ENCODE results near the gene PTPN14.

Gene PTPN14

DNA sequence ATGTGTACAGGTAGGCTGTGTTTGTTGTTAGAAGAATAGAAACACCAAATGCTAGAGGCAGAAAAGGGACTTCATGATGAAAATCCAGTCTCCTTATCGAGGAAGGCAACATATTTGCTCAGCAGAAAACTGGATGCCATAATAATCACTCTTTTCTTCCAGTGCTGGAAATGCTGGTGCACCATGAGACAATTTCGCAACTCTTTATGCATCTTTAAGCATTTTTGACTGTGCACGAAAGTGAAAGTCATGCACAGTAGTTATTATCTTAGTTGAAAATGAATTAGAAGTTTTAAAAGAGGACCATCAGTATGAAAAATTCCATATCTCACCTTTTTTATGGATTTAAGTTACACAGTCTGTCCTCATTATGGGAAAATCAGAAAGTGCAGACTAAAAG is 241.4 kb downstream of the PTPN14 start:
- no peak for TF ChIP-seq POLR2A (IDR thresholded peaks at IDR 0.05; ENCODE audit: low read length)
- TF ChIP-seq GATA1 (IDR thresholded peaks at IDR 0.05; ENCODE audit: low read depth, low read length): no peak
- DNase-seq: no peak

DNA sequence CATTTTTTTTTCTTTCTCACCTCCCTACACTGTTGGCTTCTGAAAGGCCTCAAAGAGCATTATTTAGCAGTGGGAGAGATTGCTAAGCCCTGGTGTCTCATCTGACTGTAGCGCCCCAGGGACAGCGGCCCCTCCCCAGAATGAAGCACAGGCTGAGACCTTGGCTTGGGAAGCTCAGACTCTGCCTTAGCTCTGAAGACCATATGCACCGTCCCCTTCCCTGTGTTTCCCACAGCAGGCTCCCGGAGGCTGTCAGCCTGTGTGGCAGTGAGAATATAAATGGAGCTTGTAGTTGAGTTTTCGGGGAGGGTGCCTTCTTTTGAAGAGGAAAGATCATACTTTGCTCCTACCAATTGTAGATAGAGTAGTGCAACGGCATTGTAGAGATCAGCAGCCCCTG is 245.1 kb downstream of the PTPN14 start:
- DNase-seq: no peak
- TF ChIP-seq POLR2A (IDR thresholded peaks at IDR 0.05; ENCODE audit: low read length): no peak
- no peak for TF ChIP-seq GATA1 (IDR thresholded peaks at IDR 0.05; ENCODE audit: low read depth, low read length)

DNA sequence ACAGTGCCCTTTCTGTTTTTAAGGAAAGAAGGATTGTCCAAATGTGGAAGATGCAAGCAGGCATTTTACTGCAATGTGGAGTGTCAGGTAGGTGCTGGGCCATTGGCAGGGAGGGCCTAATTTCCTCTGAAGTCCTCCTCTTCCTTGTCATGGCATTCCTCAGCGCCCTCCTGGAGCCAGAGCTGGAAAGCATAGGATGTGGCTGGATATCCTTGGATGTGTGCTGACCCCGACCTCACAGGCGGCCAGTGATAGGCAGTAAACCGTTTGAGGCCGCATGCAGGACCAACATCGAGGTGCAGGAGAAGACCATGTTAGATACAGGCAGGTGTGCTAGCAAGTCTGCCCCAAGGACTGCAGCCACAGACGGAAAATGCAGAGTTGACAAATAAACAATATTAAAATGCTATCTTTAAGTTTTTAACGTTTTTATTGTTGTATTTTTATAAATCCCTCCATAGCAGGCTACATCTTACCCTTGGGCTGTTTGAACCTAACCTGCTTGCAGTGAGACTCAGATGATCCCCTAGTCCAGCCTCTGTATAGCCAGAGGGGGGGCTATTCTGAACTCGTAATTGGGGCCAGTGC is 246.1 kb downstream of the PTPN14 start:
- no peak for TF ChIP-seq GATA1 (IDR thresholded peaks at IDR 0.05; ENCODE audit: low read depth, low read length)
- TF ChIP-seq POLR2A (IDR thresholded peaks at IDR 0.05; ENCODE audit: low read length): no peak
- DNase-seq: no peak

DNA sequence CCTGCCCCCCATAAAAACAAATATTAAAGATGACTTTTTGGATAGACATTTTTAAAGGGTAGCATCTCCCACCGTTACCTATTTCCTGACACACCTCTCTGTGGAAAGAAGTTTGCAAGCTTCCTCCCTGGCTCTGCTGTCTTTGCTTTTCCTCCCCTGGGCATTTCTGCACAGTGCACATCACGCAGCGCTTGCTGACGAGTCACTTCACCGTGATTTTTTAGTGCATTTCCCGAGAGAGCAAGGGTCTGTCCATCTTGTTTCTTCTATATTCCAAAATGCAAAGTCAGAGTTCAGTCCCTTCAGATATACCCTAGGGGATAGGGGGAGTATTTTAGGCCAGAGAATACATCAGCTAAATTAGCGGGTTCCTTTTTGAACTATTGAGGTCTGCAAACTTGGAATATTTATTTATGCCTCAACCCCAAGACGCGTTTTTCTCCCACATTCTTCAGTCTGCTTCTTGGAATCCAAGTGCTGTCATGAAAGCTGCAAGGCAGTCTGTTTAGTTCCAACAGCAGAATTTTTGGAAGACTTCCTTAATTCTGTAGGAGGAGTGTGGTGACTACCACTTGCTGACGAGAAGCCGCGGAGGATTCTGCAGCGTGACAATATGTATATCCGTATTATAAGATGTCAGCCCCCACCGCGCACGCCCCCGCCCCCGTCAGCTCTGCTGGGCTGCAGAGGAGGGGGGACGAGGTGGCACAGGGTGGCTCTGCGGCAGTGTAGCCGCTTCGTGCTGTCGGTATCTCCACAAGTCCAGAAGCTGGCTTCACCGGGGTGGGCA is 248.1 kb downstream of the PTPN14 start:
- TF ChIP-seq POLR2A (IDR thresholded peaks at IDR 0.05; ENCODE audit: low read length) (no peak), GATA1 (IDR thresholded peaks at IDR 0.05; ENCODE audit: low read depth, low read length) (no peak)
- DNase-seq: no peak

DNA sequence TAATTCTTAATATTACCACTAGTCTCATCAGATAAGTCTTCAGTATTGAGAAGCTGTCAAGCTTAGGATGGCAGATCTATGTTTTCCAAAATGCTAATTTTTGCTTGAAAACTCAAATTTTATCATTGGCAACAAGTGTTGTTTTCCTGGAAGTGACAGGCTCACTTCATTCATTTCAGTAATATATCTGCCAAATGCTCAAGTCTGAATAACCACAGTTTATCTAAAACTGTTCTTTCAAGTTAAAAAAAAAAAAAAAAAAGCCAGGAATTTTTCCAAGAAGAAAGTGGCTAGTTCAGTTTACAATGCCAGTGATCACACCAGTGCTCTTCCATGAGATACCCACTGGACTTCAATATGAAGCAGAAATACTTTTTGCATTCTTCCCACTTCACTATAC is 249.9 kb downstream of the PTPN14 start:
- no peak for DNase-seq
- TF ChIP-seq GATA1 (IDR thresholded peaks at IDR 0.05; ENCODE audit: low read depth, low read length) (no peak), POLR2A (IDR thresholded peaks at IDR 0.05; ENCODE audit: low read length) (no peak)

DNA sequence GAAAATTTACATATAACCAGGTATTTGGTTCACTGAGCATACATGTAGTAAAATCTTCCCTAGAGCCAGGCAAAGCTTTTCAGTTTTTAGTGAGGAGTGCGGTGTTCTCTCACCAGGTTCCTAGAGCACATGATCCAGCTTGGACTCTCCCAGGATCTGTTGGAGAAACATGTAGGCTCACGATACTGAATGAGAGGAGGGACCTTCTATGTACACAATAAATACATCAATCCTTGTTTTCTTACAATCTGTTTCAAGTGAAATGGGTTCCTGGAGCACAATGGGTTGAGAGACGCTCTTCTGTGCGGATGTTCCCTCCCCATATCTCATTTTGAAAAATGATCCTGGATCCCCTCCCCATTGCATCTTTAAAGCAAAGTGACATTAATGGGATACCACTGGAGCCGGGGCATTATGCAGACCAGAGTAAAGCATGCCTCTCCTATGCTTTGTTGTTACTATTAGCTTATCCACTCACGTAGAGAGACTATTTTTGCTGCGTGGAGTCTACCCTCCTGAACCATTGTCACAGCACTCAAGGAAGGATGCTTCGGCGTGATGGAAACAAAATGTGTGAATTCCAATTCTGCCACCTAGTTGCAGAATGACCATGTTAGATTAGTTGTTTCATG is 251.1 kb downstream of the PTPN14 start:
- TF ChIP-seq POLR2A (IDR thresholded peaks at IDR 0.05; ENCODE audit: low read length): no peak
- TF ChIP-seq GATA1 (IDR thresholded peaks at IDR 0.05; ENCODE audit: low read depth, low read length): no peak
- no peak for DNase-seq
